ENCODE data around the gene RPLP1.
A peak's percentile ranks its signal among the peaks of the same experiment; 100 is the strongest.

Gene RPLP1

GRCh38 chr15:69504352-69505040 lies 51.9 kb downstream of the RPLP1 start:
- H3K27me3 ChIP-seq (ENCODE audit: insufficient read depth, poor library complexity, severe bottlenecking) = no peaks in the 10 kb centered on the region
- no peak for DNase-seq (ENCODE audit: low read depth in 1 of 2, low spot score in 1 of 2)
- no peak overlapping the region for H3K4me3 ChIP-seq (replicated peaks; ENCODE audit: insufficient read depth, low read length)
- TF ChIP-seq SPI1 (IDR thresholded peaks at IDR 0.05; ENCODE audit: borderline replicate concordance, low read depth) (peak; percentile 3; the same call in 1 of the 2 replicates), CTCF (IDR thresholded peaks at IDR 0.05; ENCODE audit: insufficient read depth, low read length) (no peak)
- no peak overlapping the region for H3K27ac ChIP-seq (replicated peaks)
